Measurements from ENCODE around the gene MAK.
"Not testable (repeated sequence)": the region's sequence is repeated elsewhere in the genome, so short reads cannot be mapped to it uniquely, and the experiment has no call there.

The MAK gene, protein sequence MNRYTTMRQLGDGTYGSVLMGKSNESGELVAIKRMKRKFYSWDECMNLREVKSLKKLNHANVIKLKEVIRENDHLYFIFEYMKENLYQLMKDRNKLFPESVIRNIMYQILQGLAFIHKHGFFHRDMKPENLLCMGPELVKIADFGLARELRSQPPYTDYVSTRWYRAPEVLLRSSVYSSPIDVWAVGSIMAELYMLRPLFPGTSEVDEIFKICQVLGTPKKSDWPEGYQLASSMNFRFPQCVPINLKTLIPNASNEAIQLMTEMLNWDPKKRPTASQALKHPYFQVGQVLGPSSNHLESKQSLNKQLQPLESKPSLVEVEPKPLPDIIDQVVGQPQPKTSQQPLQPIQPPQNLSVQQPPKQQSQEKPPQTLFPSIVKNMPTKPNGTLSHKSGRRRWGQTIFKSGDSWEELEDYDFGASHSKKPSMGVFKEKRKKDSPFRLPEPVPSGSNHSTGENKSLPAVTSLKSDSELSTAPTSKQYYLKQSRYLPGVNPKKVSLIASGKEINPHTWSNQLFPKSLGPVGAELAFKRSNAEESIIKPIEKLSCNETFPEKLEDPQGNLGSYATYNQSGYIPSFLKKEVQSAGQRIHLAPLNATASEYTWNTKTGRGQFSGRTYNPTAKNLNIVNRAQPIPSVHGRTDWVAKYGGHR

DNA sequence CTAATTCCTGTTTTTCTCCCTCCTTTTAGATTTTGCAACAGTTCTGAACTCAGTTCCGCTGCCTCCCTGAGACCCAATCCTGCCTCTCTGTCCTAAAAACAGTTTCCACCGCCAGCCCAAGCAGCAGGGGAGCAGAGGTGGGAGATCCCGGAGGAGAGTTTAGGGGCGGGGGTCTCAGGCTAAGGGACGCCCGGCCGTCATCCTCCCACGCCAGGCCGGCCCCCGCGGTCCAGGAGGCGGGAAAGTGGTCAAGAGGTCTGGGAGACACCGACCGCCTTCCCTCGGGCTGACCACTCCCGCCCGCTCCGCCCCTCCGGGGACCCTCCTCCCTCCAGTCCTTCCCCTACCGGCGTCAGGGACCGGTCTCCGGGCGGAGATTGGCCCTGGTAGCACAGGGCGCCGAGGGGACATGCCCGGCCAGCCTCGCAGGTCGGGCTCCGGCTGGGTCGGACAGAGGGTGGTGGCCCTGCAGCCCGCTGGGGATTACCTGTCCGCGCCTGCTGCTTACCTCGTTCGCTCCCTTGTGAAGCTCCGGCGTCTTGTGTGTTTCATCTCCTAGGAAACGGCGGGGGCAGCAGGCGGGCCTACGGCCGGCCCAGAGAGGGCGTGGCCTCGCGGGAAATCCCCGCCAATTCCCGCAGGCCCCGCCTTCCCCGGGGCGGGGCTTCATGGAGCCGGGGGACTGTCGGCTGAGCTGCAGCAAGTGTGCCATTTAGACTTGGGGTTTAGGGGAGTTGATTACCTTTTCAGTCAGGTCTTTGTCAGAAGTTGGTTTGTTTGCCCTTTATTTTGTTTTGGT, at the start of gene MAK:
TSS of gene MAK (minus strand) at position 545 of the 799 bp plus-strand sequence. CDS start 7,891 bp downstream, outside the sequence.
- DNase-seq (ENCODE audit: low spot score): peak; percentile 76

GRCh38 chr6:10886691-10887502, 48.6 kb upstream of the MAK start, which contains the start of gene SYCP2L:
SYCP2L (plus strand) TSS chr6:10887052; CDS start chr6:10887127, 75 bp downstream.
- no peak for DNase-seq (ENCODE audit: low spot score)

GRCh38 chr6:10886365-10886690, 48.0 kb upstream of the MAK start:
- DNase-seq (ENCODE audit: low spot score): not testable (repeated sequence)

- no peak for DNase-seq (ENCODE audit: low spot score)
Measured at GRCh38 chr6:10884245-10884972, 46.1 kb upstream of the MAK start.

- no peak for DNase-seq (ENCODE audit: low spot score)
Measured at GRCh38 chr6:10883312-10884244, 45.2 kb upstream of the MAK start.

DNA sequence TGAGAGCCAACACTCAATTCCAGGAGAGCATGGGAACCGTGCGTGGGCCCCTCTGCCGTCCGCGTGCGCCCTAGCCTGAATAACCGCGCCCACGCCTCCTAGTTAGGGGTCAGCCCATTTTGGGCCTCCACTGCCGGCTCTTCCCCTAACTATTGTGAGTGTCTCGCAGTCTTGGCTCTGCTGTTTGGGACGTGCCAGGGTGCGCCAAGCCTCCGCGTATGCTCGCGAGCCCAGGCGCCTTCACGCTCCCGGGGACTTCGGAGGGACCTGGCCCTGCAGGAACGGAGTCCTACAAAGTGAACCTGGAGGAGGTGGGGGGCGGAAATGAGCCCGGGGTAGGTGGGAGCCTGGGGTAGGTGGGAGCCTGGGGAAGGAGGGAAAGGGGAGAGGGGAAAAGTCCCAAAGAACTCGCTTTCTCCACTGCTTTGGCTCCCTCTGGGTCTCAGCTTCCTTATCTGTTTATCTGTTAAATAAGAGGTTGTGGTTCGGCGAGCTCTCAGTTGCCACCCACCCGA, 44.4 kb upstream of the MAK start:
- DNase-seq (ENCODE audit: low spot score): no peak

GRCh38 chr6:10882253-10882630, 43.9 kb upstream of the MAK start:
- DNase-seq (ENCODE audit: low spot score): not testable (repeated sequence)

GRCh38 chr6:10880366-10880765, 42.0 kb upstream of the MAK start:
- DNase-seq (ENCODE audit: low spot score): no peak

DNA sequence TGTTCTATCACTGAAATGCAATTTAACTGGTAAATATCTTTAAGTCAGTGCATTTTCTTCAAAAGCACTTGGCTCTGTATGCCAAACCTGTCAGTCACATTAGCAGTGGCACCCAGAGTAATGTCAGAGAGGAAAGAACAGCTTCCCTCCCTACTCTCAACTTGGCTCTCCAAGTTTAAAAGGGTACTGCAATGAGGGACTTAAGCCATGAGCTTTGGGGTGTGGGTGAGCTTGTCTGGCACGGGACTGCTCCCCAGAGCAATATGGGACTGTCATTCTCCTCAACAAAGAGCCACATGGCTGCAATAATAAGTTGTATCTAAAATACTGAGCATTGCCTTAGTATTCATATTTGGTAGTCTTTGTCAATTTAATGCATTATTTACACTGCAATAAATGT, 39.5 kb upstream of the MAK start:
- DNase-seq (ENCODE audit: low spot score): no peak

DNA sequence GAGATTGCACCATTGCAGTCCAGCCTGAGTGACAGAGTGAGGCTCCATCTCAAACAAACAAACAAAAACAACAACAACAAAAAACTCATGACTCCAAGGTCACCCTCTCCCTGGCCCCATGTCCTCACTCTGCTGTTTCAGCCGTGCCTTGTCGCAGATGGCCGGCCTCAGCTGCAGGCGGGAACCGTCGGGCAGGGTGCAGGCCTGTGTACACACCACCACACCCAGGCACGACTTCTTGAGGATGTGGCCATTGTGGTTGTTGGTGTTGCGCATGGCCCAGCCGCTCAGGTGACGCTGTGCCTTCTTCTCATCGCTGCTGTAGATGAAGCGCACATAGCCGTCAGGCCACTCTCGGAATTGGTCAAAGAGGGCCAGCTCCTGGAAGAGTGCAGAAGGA, 38.7 kb upstream of the MAK start:
- DNase-seq (ENCODE audit: low spot score): no peak

DNA sequence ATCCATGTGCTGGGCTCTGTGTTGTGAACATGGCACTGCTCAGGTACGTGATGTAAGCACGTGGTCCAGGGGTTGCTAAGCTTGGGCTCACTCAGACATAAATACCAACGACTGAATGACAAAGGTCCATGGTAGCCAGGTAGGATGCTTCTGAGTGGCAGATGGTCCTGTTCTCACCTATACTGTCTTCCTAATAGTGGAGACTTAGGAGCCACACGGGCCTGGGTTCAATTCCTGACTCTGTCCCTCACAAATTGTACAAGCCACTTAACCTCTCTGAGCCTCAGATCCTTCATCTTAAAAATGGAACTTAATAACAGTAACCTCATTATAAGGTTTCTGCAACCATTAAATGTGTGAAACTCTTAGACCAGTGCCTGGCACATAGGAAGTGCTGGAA, 36.7 kb upstream of the MAK start:
- DNase-seq (ENCODE audit: low spot score): no peak

GRCh38 chr6:10874207-10874606, 35.9 kb upstream of the MAK start:
- no peak for DNase-seq (ENCODE audit: low spot score)

DNA sequence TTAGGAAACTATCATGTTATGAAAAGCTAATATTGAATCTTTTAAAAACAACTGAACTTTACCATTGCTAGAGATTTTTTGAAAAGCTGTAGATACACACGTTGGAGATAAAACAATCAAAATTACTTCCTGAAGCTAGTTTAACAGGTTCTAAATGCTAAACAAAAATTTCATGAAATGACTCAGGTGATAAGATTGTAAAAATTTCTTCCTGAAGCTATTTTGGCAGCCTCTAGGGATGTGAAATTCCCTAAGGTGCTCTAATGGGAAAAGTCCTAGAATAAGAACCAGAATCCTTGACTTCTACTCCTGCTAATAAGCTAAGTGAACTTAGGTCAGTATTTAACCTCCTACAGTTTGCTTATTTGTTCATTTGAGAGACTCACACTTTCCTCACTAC, 35.0 kb upstream of the MAK start:
- DNase-seq (ENCODE audit: low spot score): no peak

- DNase-seq (ENCODE audit: low spot score): no peak
Measured at GRCh38 chr6:10867952-10868351, 29.6 kb upstream of the MAK start.

GRCh38 chr6:10866709-10867108, 28.4 kb upstream of the MAK start:
- not testable (repeated sequence) for DNase-seq (ENCODE audit: low spot score)

DNA sequence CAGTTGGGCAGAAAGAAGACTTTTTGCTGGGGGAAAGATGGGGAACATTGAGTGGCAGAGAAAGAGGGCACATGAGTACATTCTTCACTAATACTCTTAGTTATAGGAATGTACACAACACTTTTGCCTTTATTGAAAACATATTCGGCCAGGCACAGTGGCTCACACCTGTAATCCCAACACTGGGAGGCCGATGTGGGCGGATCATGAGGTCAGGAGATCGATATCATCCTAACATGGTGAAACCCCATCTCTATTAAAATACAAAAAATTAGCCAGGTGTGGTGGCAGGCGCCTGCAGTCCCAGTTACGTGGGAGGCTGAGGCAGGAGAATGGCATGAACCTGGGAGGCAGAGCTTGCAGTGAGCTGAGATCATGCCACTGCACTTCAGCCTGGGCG, 24.7 kb upstream of the MAK start:
- DNase-seq (ENCODE audit: low spot score): not testable (repeated sequence)

DNA sequence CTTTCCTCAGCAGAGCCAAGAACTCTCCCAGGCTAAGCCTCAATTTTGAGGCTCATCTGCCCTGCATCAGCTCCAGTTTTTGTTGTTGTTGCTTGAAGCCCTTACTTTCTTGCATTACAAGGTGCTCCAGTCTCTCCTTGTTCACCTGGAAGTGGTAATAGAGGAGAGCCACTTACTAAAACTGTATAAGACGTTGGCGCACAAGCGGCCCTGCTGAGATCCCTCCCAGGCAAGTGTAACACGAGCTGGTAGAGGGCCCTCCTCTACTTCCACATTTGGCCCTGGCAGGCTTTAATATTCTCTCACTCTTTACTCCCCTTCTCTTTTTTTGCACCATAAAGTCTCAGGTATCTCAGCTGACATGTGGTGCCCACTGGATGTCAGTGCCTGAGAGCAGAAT, 24.0 kb upstream of the MAK start:
- no peak for DNase-seq (ENCODE audit: low spot score)

GRCh38 chr6:10861086-10861485, 22.7 kb upstream of the MAK start:
- no peak for DNase-seq (ENCODE audit: low spot score)

DNA sequence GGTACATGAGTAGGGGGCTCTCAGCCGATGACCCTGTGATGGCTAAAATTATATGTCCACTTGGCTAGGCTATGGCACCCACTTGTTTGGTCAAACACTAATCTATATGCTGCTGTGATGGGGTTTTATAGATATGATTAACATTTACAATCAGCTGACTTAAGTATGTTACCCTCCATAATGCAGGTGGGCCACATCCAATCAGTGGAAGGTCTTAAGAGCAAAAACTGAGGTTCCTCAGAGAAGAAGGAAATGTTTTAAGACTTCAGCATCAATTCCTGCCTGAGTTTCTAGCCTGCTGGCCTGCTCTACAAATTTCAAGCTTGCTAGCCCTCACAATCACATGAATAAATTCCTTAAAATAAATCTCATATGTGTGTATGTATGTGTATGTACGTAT, 18.9 kb upstream of the MAK start:
- no peak for DNase-seq (ENCODE audit: low spot score)

All from globus pallidus (tissue), 1 donor.